ENCODE results near the gene AMFR.

The AMFR gene

GRCh38 chr16:56345406-56346050 is 79.8 kb downstream of the AMFR start:
- DNase-seq = no peak

- DNase-seq = no peak
Measured at GRCh38 chr16:56344518-56345405, 80.6 kb downstream of the AMFR start.

GRCh38 chr16:56343661-56344517 is 81.5 kb downstream of the AMFR start:
- no peak for DNase-seq

GRCh38 chr16:56341656-56342399 is 83.5 kb downstream of the AMFR start:
- DNase-seq = no peak

- no peak for DNase-seq
Measured at GRCh38 chr16:56340864-56341365, 84.4 kb downstream of the AMFR start.

GRCh38 chr16:56340416-56340815 is 84.9 kb downstream of the AMFR start:
- no peak for DNase-seq

GRCh38 chr16:56339431-56340195 is 85.7 kb downstream of the AMFR start:
- no peak for DNase-seq

- DNase-seq = no peak
Measured at GRCh38 chr16:56338566-56339318, 86.6 kb downstream of the AMFR start.

GRCh38 chr16:56337858-56338325 is 87.5 kb downstream of the AMFR start:
- no peak for DNase-seq

- no peak for DNase-seq
Measured at GRCh38 chr16:56337131-56337857, 88.1 kb downstream of the AMFR start.

- DNase-seq = no peak
Measured at GRCh38 chr16:56336711-56337110, 88.6 kb downstream of the AMFR start.

- DNase-seq = no peak
Measured at GRCh38 chr16:56336071-56336688, 89.2 kb downstream of the AMFR start.

- no peak for DNase-seq
Measured at GRCh38 chr16:56334761-56335160, 90.6 kb downstream of the AMFR start.

- no peak for DNase-seq
Measured at GRCh38 chr16:56332464-56333079, 92.8 kb downstream of the AMFR start.

- no peak for DNase-seq
Measured at GRCh38 chr16:56331915-56332314, 93.4 kb downstream of the AMFR start.

GRCh38 chr16:56331399-56331798 is 93.9 kb downstream of the AMFR start:
- no peak for DNase-seq

- no peak for DNase-seq
Measured at GRCh38 chr16:56330476-56330875, 94.9 kb downstream of the AMFR start.

GRCh38 chr16:56329887-56330286 is 95.5 kb downstream of the AMFR start:
- no peak for DNase-seq

Data from GDM1 (cell line).